GM21723 (cell line): ENCODE measurements around the gene NFASC.

ENCODE experiments used
- ATAC-seq: cut with Tn5 transposase; IDR thresholded peaks from one replicate; pipeline ENCODE4 v1.9.1; 2021; ENCODE audit warnings: mild to moderate bottlenecking, moderate library complexity; ENCODE audit not compliant: unreplicated experiment

Gene NFASC

DNA sequence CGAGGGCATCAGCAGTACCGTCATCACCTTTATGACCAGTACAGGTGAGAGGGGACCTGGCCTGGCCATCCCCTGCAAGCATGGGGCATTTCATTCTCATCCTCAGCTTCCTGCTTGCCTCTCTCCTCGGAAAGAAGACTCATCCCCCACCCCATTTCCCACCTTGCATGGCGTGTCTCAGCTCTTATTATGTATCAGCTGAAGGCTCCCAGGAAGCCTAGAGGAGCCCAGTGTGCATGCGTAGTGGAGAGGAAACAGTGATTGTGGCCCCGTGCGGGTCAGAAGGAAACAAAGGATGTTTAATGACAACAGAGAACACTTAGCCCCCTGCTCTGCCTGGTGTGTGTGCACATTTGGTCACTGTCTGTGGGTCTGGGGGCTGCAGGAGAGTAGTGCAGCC lies 132.0 kb downstream of the NFASC start:
- no peak for ATAC-seq

DNA sequence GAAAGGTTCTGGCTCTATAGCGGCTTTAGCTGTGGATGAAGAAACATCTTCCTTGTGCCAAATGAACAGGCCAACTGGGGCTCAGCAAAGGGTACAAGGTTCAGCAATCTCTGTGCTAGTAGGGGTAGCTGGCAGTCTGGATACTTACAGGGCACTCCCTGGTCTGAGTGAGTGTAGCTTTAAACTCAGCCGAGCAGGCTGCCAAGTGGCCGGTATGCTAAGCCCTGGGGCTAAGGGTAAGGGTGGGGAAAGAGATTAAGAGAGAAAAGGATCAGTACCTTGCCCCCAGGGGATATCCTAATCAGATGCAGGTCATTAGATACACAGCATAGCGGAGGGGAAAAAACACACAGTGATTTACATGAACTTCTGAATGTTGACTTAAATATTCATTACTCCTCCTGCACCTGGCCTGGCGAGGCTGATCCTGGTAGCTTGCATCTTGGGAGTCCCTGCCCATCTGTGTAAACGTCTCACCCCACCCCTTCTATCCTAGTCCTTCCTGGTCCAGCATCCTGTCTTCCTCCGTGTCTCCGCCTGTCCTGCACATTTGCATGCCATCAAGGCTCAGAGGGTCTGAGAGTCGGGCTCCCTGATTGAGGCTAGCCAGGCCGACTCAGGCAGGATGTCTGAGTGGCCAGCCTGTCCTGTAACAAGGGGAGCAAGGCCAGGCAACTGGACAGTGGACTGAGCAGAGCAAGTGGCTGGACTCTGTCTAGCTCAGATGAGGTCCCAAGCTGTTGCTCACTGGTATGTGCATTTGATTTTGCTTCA lies 132.9 kb downstream of the NFASC start:
- ATAC-seq = no peak

DNA sequence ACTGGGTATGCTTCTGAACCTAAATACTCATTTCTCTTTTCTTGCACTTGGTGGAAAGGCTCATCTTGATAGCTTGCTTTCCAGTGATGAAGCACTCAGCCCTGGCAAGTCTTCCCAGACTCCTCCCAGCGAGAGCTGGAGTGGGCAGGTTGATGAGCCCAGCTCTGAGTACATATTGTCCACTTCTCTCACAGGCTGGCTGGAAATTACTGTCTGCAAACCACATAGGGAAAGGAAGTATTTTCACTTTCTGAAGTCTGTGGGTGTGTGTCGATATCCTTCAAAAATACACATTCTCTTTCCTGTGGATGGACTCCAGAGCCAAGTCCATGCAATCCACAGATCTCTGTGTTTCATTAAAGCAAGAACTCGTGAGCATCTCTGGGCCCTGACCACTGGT lies 133.7 kb downstream of the NFASC start:
- no peak for ATAC-seq

DNA sequence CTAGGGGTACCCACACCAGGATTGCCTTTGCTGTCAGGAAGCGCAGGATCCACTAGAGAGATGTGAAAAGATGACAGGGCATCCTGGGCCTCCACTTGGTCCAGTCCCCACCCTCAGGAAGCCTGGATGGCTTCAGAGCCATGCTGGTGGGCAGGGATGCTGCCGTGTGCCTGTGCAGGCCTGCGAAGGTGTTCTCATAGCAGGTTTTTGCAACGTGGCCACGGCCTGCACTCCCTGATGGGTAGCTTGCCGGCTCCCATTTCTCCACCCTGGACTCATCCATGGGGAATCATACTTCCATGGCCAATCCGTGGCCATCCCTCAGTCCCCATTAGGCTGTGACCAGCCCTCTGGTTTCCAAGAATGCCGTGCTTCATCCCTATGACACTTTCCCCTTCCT lies 138.2 kb downstream of the NFASC start:
- ATAC-seq = no peak

GRCh38 chr1:205009670-205010069 lies 139.0 kb downstream of the NFASC start:
- ATAC-seq = no peak

DNA sequence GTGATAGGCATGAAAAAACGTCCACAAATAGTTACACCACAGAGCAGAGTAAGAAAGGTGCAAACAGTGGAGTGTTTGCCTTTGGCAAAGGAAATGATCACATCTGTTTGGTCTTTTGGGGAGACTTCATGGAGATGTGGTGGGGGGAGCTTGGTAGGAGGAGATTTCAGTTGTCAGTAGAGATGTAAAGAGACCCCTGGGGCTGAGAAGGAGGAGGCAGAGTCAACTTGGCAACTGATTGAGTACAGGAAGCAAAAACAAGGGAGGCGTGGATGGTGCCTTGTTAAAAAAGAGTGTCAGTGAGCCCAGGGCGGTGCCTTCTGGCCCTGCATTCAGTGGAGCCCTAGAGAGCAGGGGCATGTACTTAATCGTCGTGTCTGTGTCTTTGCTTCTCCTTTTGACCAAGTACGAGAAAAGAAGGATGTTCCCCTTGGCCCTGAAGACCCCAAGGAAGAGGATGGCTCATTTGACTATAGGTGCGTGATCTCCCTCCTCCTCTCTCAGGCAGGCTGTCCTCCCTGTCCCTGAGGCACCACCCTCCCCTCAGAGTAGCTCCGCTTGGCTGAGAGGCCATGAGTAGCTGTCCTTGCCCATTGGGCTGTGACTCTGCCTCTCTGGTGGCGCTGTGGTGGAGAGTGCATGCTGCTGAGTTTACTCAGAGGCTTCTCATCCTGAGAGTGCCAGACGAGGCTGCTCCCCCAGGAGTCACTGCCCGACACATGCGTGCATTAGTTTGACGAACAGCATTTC lies 141.9 kb downstream of the NFASC start:
- no peak for ATAC-seq

DNA sequence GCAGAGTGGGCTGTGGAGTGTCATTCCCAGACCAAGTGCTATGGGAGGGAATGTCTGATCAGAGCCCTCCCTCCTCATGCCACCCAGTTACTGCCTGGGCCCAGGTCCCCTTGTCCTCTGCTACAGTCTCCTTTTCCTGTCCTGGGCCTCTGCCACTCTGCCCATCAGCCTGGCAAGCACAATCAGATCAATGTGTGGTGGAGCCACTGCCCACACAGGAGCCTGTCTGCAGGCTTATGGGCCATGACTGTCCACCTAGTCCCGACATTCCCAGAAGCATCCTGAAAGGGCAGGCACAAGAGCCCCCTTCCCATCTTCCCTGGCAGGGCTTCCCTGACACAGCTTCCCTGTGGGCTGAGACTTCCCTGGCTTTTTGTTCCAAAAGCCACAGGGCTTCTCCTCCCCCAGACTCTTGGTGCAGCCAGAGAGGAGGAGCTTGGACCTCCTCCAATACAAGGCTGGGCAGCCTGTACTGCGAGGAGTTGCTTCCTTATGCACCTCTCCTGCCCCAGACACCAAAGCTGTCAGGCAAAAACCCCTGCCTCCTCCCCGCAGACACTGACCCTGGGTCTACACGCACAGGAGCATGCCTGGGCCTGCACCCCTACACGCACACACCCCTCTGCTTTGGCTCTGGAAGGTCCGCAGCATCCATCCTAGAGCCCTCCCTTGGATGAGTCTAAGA lies 143.2 kb downstream of the NFASC start:
- no peak for ATAC-seq

GRCh38 chr1:205014783-205015182 lies 144.1 kb downstream of the NFASC start:
- no peak for ATAC-seq

DNA sequence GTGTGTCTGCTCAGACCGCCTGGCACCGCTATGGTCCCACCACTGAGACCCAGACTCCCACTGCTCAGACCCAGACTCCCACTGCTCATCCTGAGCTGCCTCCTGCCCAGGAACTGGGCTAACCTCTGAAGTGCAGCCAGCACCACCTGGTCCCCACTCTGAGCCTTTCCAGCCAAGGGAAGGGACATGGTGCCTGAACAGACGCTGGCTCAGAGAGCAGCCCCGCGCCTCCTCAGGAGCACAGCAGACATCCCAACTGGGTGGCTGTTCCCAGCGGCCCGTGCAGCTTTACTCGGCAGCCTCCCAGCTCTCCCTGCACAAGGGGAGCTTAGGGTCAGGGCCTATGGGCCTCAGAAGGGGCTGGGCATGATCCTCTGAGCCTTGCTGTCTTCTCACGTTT lies 144.6 kb downstream of the NFASC start:
- no peak for ATAC-seq

GRCh38 chr1:205016075-205016474 lies 145.4 kb downstream of the NFASC start:
- no peak for ATAC-seq

DNA sequence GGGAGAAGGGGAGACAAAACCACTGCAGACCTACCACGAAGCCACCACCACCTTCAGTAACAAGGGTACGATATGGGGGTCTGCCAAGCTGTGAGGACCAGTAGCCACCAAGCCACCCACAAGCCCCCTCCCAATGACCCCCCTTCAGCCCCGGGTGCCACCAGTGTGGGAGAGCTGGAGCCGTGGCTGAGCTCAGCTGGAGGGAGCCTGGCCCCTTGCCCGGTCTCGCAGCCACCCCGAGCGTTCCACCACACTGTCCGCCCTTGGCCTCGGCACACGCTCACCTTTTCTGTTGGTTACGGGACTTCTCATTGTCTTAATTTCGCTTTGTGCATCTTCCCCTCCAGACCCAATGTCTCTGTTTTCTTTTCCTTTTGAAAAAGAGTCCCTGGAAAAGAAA lies 145.9 kb downstream of the NFASC start:
- ATAC-seq = no peak

DNA sequence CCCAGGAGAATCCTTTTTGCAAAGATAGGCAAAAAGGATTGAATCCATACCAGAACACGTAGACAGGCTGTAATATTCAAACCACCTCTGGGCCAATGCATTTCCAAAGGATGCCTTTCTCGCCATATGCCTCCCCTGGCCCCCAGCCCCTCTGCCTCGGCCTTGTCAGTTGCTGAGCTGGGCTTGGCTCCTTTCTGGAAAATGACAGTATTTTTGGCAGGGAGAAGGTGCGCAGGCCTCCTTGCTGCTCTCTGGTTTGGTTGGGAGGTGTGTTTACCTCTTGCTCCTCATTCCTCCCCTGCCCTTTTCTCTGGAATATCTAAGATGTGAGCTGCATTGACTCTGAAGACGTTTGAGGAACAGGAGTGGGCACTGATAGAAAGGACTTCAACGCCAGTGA lies 146.3 kb downstream of the NFASC start:
- ATAC-seq = no peak

DNA sequence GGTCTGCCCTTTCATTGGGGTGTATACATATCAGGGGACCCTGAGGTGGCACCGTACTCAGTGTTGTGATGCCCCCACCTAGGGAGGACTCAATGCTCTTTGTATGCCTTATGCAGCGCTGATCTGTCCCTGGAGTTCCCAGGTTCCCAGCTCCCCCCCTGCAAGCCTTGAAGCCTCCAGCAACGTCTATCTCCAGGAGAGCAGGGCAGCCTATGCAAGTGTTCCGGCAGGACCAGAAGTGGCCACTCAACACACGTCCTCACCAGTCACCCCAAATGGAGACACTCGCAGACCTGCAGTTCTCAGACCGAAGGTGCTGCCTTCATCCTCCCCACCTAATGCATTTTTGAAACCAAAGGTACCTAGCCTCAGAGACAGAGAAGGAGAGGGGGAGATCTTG lies 147.1 kb downstream of the NFASC start:
- no peak for ATAC-seq

DNA sequence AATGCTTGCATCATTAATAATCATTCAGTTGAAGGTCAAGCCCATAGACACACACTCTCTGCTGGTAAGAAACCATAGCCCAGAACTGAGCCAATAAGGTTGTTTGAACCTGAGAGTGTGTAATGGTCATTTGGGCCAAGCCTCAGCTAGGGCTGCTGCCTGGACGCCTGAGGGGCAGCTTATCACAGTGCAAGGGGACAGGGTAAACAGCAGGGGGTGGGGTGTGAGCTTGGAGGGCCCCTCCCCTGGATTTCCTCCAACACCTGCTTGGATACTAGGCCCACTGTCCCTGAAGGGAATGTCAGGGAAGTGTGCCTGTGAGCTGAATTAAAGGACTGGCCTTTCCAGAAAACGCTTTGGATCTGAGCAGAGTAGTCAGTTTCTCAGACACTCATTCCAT lies 147.7 kb downstream of the NFASC start:
- no peak for ATAC-seq

- ATAC-seq = no peak
Measured at GRCh38 chr1:205020466-205020865, 149.8 kb downstream of the NFASC start.

GRCh38 chr1:205024679-205025078 lies 154.0 kb downstream of the NFASC start:
- no peak for ATAC-seq

DNA sequence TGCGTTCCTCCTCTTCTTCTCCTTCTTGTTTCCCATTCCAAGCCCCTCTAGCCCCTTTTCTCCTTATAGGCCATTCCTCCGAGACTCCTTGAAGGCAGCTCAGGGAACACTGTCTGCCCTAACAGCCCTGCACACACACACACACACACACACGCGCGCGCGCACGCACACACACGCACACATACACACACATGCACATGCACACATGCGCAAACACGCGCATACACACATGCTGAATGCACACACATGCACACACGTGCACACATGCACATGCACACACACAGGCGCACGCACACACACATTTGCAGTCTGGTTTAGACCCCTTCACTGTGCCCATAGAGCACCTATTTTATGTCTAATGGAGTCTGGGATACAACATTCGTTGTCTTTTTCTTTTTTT lies 154.6 kb downstream of the NFASC start:
- no peak for ATAC-seq

- ATAC-seq = no peak
Measured at GRCh38 chr1:205026181-205026580, 155.5 kb downstream of the NFASC start.

- ATAC-seq = no peak
Measured at GRCh38 chr1:205028390-205028789, 157.7 kb downstream of the NFASC start.

DNA sequence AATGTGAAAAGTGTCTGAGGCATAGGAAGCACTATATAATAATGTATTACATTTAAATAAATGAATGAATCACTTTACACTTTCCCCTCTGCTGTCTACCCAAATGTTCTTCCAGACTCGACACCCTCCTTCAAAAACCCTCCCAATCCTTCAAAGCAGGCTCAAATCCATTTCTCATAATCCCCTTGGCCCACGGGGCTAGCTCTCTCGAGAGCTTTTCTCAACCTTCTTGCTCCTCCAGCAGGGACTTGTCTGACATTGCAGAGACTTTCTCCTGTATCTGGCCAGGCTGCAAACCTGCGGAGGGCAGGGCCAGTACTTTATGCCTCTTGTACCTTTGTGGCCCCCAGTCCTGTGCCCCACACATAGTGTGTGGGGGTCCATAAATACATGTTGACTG lies 158.3 kb downstream of the NFASC start:
- ATAC-seq = no peak

DNA sequence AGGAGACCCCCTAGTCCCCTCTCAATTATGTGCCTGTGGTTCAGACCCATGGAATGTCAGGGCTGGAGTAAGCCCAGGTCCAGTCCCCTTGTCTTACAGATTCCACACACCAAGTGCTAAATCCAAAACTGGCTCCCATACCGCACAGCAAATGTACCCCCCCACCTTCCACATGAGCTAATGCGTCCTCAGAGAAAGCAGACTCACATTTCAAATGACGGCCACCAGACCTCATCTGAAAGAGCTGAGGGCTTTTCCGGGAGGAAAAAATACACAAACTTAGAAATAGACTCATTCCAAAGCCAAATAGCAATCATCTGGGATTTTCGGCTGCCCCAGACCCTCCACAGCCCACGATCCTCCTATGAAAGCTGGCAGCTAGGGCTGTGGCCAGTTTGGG lies 159.6 kb downstream of the NFASC start:
- no peak for ATAC-seq

DNA sequence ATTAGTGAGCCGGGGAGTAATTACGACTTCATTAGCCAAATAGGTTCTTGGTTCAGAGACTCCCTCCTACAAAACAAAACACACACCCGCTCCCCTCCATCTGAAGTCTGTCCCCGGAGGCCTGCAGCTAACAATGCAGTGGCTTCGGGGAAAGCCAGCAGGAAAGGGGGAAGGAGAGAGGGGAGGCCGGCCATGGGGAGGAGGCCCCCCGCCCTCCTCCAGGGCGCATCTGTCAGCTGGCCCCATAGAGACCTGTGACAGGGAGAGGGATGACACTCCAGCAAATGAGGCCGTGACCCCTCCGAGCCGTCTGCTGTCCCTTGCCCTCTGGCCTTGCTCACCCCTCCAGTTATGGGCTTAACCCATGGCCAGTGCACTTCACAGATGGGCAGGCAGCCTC lies 160.2 kb downstream of the NFASC start:
- no peak for ATAC-seq
